ENCODE results near the gene HEY2. TPM values are rescaled to one million over a fixed set of nuclear protein-coding genes. Genes with fewer than 3 reads are reported as not detected.
"Not testable (repeated sequence)": the region's sequence is repeated elsewhere in the genome, so short reads cannot be mapped to it uniquely, and the experiment has no call there.

The HEY2 gene
- total RNA-seq, 1 donor from 2014 or later = 10.8 TPM

GRCh38 chr6:125797886-125798444 is 48.5 kb downstream of the HEY2 start:
- H3K4me1 Mint-ChIP-seq = no peaks in the 10 kb centered on the region
- TF ChIP-seq CTCF (conservative IDR thresholded peaks at IDR 0.05) = no peak
- DNase-seq (ENCODE audit: low read depth, low spot score) = no peak
- H3K27me3 Mint-ChIP-seq (ENCODE audit: low read depth) = peaks cover 2% of the 10 kb centered on the region
- H3K36me3 Mint-ChIP-seq (ENCODE audit: low read depth) = no peaks in the 10 kb centered on the region
- H3K27ac Mint-ChIP-seq (ENCODE audit: unreplicated experiment) = no peak overlapping the region
- H3K4me3 Mint-ChIP-seq = no peak overlapping the region
- no peaks in the 10 kb centered on the region for H3K9me3 Mint-ChIP-seq

GRCh38 chr6:125798734-125799508 is 49.5 kb downstream of the HEY2 start:
- H3K4me1 Mint-ChIP-seq = no peaks in the 10 kb centered on the region
- DNase-seq (ENCODE audit: low read depth, low spot score) = no peak
- H3K27ac Mint-ChIP-seq (ENCODE audit: unreplicated experiment) = no peak overlapping the region
- H3K27me3 Mint-ChIP-seq (ENCODE audit: low read depth) = no peaks in the 10 kb centered on the region
- no peaks in the 10 kb centered on the region for H3K36me3 Mint-ChIP-seq (ENCODE audit: low read depth)
- no peaks in the 10 kb centered on the region for H3K9me3 Mint-ChIP-seq
- no peak for TF ChIP-seq CTCF (conservative IDR thresholded peaks at IDR 0.05)
- no peak overlapping the region for H3K4me3 Mint-ChIP-seq

- no peak overlapping the region for H3K4me3 Mint-ChIP-seq
- H3K4me1 Mint-ChIP-seq = no peaks in the 10 kb centered on the region
- no peak for TF ChIP-seq CTCF (conservative IDR thresholded peaks at IDR 0.05)
- no peak overlapping the region for H3K27ac Mint-ChIP-seq (ENCODE audit: unreplicated experiment)
- no peaks in the 10 kb centered on the region for H3K9me3 Mint-ChIP-seq
- H3K27me3 Mint-ChIP-seq (ENCODE audit: low read depth) = no peaks in the 10 kb centered on the region
- no peaks in the 10 kb centered on the region for H3K36me3 Mint-ChIP-seq (ENCODE audit: low read depth)
- no peak for DNase-seq (ENCODE audit: low read depth, low spot score)
Measured at GRCh38 chr6:125802383-125802782, 53.0 kb downstream of the HEY2 start.

GRCh38 chr6:125802943-125803377 is 53.5 kb downstream of the HEY2 start:
- Mint-ChIP-seq H3K9me3 (no peaks in the 10 kb centered on the region), H3K4me1 (no peaks in the 10 kb centered on the region)

GRCh38 chr6:125804264-125804663 is 54.8 kb downstream of the HEY2 start:
- H3K4me3 Mint-ChIP-seq = no peak overlapping the region
- no peak for TF ChIP-seq CTCF (conservative IDR thresholded peaks at IDR 0.05)

More at GRCh38 chr6:125802943-125803377, 53.5 kb downstream of the HEY2 start:
- H3K27me3 Mint-ChIP-seq (ENCODE audit: low read depth) = no peaks in the 10 kb centered on the region
- no peak overlapping the region for H3K4me3 Mint-ChIP-seq
- H3K27ac Mint-ChIP-seq (ENCODE audit: unreplicated experiment) = no peak overlapping the region
- DNase-seq (ENCODE audit: low read depth, low spot score) = no peak
- no peaks in the 10 kb centered on the region for H3K36me3 Mint-ChIP-seq (ENCODE audit: low read depth)
- TF ChIP-seq CTCF (conservative IDR thresholded peaks at IDR 0.05) = no peak

GRCh38 chr6:125804866-125805425 is 55.5 kb downstream of the HEY2 start:
- not testable (repeated sequence) for H3K4me1 Mint-ChIP-seq; H3K36me3 Mint-ChIP-seq (ENCODE audit: low read depth); H3K9me3 Mint-ChIP-seq; DNase-seq (ENCODE audit: low read depth, low spot score); H3K4me3 Mint-ChIP-seq; H3K27ac Mint-ChIP-seq (ENCODE audit: unreplicated experiment); H3K27me3 Mint-ChIP-seq (ENCODE audit: low read depth)

More at GRCh38 chr6:125804264-125804663, 54.8 kb downstream of the HEY2 start:
- Mint-ChIP-seq H3K27me3 (ENCODE audit: low read depth) (no peaks in the 10 kb centered on the region), H3K9me3 (no peaks in the 10 kb centered on the region), H3K36me3 (ENCODE audit: low read depth) (no peaks in the 10 kb centered on the region), H3K4me1 (no peaks in the 10 kb centered on the region), H3K27ac (ENCODE audit: unreplicated experiment) (no peak overlapping the region)
- no peak for DNase-seq (ENCODE audit: low read depth, low spot score)
